OCI-LY7 (cell line): Measurements from ENCODE around the gene NISCH. TPM values are rescaled to one million over a fixed set of nuclear protein-coding genes. Genes with fewer than 3 reads are reported as not detected.

Experiments used
- BruUV-seq: library from RNA; stranded (reverse); fragments of 400-500 nt; replicated peaks from 2 replicates; lab custom pipeline; 2021; lab: Mats Ljungman, UMichigan
- CTCF ChIA-PET: fragments of 300-600 bp; sonication (Branson Sonifier 250); formaldehyde crosslinking; loops from one replicate; lab custom pipeline; 2022; ENCODE audit warnings: antibody characterized with exemption; ENCODE audit not compliant: unreplicated experiment; lab: Charles Lee
- POLR2A ChIA-PET: fragments of 300-600 bp; sonication (Branson Sonifier 250); formaldehyde crosslinking; loops from one replicate; lab custom pipeline; 2022; ENCODE audit warnings: antibody characterized with exemption; lab: Charles Lee
- DNase-seq: peaks from one replicate; pipeline ENCODE4 v3.0.0-alpha.2; 2015; ENCODE audit warnings: low spot score
- H2AFZ ChIP-seq: fragments of 200-600 bp; sonication (generic), shearing (Covaris generic); 2 replicates; pipeline ENCODE4 v1.6.1; 2014; ENCODE audit warnings: mild to moderate bottlenecking, antibody characterized with exemption, low read length, moderate library complexity
- H3K27ac ChIP-seq: fragments of 200-600 bp; sonication (generic); 2 replicates; pipeline ENCODE4 v1.5.1; 2014; ENCODE audit warnings: mixed run types, low read depth, mild to moderate bottlenecking, moderate library complexity, low read length, inconsistent platforms; ENCODE audit not compliant: poor library complexity, severe bottlenecking
- H3K36me3 ChIP-seq: fragments of 200-600 bp; sonication (generic); 2 replicates; pipeline ENCODE4 v1.6.1; 2014; ENCODE audit warnings: mild to moderate bottlenecking, antibody characterized with exemption, low read length, moderate library complexity, mixed read lengths; ENCODE audit not compliant: insufficient read depth
- H3K4me1 ChIP-seq: fragments of 200-600 bp; sonication (generic); 2 replicates; pipeline ENCODE4 v1.5.1; 2014; ENCODE audit warnings: mild to moderate bottlenecking, low read length; ENCODE audit not compliant: insufficient read depth, poor library complexity, severe bottlenecking
- H3K4me2 ChIP-seq: fragments of 200-600 bp; sonication (generic); 2 replicates; pipeline ENCODE4 v1.6.1; 2014; ENCODE audit warnings: mild to moderate bottlenecking, low read length
- H3K4me3 ChIP-seq: fragments of 200-600 bp; sonication (generic); 2 replicates; pipeline ENCODE4 v1.5.1; 2014; ENCODE audit warnings: mild to moderate bottlenecking, low read depth, low read length; ENCODE audit not compliant: poor library complexity, severe bottlenecking
- H3K79me2 ChIP-seq: fragments of 200-600 bp; sonication (generic); 2 replicates; pipeline ENCODE4 v1.6.1; 2016; ENCODE audit warnings: low read depth, mild to moderate bottlenecking, low read length, moderate library complexity, mixed read lengths; ENCODE audit not compliant: insufficient read depth
- H3K9me2 ChIP-seq: fragments of 200-600 bp; sonication (generic); 2 replicates; pipeline ENCODE4 v1.6.1; 2016; ENCODE audit warnings: mild to moderate bottlenecking, low read length, mixed read lengths; ENCODE audit not compliant: insufficient read depth
- H3K9me3 ChIP-seq: fragments of 200-600 bp; sonication (generic); 2 replicates; pipeline ENCODE4 v1.6.1; 2014; ENCODE audit warnings: mild to moderate bottlenecking, mixed run types, low read length, mixed read lengths
- H4K20me1 ChIP-seq: fragments of 200-600 bp; sonication (generic); 2 replicates; pipeline ENCODE4 v1.6.1; 2014; ENCODE audit warnings: mild to moderate bottlenecking, antibody characterized with exemption, low read length, moderate library complexity, mixed read lengths; ENCODE audit not compliant: insufficient read depth
- EZH2phosphoT487 ChIP-seq: fragments of 200-600 bp; sonication (generic); IDR thresholded peaks from 2 replicates; pipeline ENCODE4 v1.6.1; 2018; ENCODE audit warnings: low read depth, borderline replicate concordance, mild to moderate bottlenecking, mixed run types, antibody characterized with exemption, low read length, moderate library complexity, mixed read lengths
- intact Hi-C: fragments of 100-400 bp; cut with micrococcal nuclease; formaldehyde crosslinking; loops from one replicate; pipeline ENCODE4 v1.10.0; 2022; ENCODE audit not compliant: unreplicated experiment
- total RNA-seq, 2 experiments: library from RNA; depleted of rRNA in 1 of 2; stranded (reverse); fragments of >200 nt in 1 of 2; shearing (Covaris generic) in 1 of 2; gene quantifications; 2 replicates each; pipeline ENCODE4 v1.2.3, GENCODE V29; 2014 to 2022
- TF ChIP-seq, protein P1 (sequence below): fragments of 200-600 bp; sonication (generic); conservative IDR thresholded peaks from 2 replicates; pipeline ENCODE4 v1.5.1; 2014; ENCODE audit warnings: mild to moderate bottlenecking, antibody characterized with exemption, low read length, moderate library complexity, mixed read lengths

Gene NISCH
- total RNA-seq, 2 experiments from 2014 or later = 60.5 to 73.3 TPM

DNA sequence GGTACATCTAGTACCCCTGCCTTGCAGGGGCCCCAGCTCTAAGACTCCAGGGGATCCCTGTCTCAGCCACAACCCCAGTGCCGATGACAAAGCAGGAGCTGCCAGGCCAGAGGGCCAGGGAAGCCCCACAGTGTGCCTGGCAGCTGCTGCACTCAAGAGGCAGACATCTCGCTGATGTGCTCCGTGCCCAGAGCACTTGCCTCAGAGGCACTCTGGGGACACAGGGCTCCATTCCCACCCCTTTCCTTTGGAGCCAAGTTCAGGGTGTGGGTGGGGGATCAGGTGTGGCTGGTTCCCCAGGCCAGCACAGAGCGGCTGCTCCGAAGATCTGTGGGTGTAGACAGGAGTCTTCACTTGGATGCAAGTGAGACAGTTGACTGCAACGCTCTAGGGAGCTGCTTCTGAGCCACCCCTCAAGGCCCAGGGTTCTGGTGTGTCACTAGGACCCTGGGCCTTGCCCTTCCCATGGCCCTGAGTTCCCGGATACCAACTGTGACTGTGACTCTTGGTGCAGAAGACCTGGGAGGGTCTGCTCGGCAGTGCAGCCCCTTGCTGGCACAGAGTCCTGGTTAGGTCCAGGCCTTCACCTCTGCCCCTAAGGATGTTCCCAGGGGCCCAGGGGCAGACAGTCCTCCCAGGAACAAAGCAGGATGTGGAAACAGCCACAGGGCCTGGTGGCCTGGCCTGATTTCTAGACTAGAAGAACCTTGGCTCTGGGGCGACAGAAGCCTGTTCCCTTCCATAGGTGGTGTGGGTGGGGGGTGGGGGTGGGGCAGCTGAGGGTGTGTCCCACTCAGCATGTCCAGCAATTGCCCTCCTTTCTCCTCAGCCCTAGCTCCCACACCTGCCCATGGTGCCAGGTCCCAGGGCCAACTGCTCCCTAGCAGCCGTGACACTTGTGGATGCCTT, 75.8 kb downstream of the NISCH start:
- no TSS peak for BruUV-seq
- no peak for DNase-seq
- no peaks in the 10 kb centered on the region for H3K9me3 ChIP-seq
- intact Hi-C loops = no loop called here
- TF ChIP-seq, protein P1, sequence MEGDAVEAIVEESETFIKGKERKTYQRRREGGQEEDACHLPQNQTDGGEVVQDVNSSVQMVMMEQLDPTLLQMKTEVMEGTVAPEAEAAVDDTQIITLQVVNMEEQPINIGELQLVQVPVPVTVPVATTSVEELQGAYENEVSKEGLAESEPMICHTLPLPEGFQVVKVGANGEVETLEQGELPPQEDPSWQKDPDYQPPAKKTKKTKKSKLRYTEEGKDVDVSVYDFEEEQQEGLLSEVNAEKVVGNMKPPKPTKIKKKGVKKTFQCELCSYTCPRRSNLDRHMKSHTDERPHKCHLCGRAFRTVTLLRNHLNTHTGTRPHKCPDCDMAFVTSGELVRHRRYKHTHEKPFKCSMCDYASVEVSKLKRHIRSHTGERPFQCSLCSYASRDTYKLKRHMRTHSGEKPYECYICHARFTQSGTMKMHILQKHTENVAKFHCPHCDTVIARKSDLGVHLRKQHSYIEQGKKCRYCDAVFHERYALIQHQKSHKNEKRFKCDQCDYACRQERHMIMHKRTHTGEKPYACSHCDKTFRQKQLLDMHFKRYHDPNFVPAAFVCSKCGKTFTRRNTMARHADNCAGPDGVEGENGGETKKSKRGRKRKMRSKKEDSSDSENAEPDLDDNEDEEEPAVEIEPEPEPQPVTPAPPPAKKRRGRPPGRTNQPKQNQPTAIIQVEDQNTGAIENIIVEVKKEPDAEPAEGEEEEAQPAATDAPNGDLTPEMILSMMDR = no peak
- no peak for TF ChIP-seq EZH2phosphoT487
- H3K27ac ChIP-seq = no peak overlapping the region
- POLR2A ChIA-PET = interaction anchor here (0.5 kb wide), 1 partner anchor 1532 kb away, joined by 3 read pairs; no protein-coding TSS in a partner anchor
- no peak overlapping the region for H2AFZ ChIP-seq
- CTCF ChIA-PET = no interaction called here
- H3K9me2 ChIP-seq = no peaks in the 10 kb centered on the region
- H3K79me2 ChIP-seq = peaks cover 12% of the 10 kb centered on the region; the same call in 1 of the 2 replicates
- H3K4me1 ChIP-seq = peaks cover 37% of the 10 kb centered on the region
- peak overlapping the region; percentile 99; the same call in 1 of the 2 replicates for H3K4me2 ChIP-seq
- no peak overlapping the region for H3K4me3 ChIP-seq
- 0 out of 2 replicates have a peak, but pooled peaks cover 6% of the 10 kb centered on the region for H4K20me1 ChIP-seq
- H3K36me3 ChIP-seq = peaks cover 21% of the 10 kb centered on the region

GRCh38 chr3:52531860-52532516, 76.6 kb downstream of the NISCH start:
- no TSS peak for BruUV-seq
- DNase-seq = no peak
- Histone ChIP-seq H4K20me1 (0 out of 2 replicates have a peak, but pooled peaks cover 6% of the 10 kb centered on the region), H3K79me2 (peaks cover 15% of the 10 kb centered on the region; the same call in 1 of the 2 replicates), H3K4me1 (peaks cover 37% of the 10 kb centered on the region), H3K4me2 (peak overlapping the region; percentile 99), H3K27ac (no peak overlapping the region), H3K9me3 (no peaks in the 10 kb centered on the region), H3K4me3 (peak overlapping the region; percentile 86), H3K9me2 (no peaks in the 10 kb centered on the region), H3K36me3 (peaks cover 13% of the 10 kb centered on the region), H2AFZ (no peak overlapping the region)
- CTCF ChIA-PET = no interaction called here
- TF ChIP-seq, protein P1 = no peak
- no peak for TF ChIP-seq EZH2phosphoT487
- POLR2A ChIA-PET = no interaction called here
- intact Hi-C loops = no loop called here
